ENCODE measurements around the gene KPNB1. TPM values are rescaled to one million over a fixed set of nuclear protein-coding genes. Genes with fewer than 3 reads are reported as not detected.

The KPNB1 gene
- total RNA-seq, 4 donors from 2014 or later = 134 to 207 (median 170) TPM

- no peak for DNase-seq
- TF ChIP-seq CTCF (IDR thresholded peaks at IDR 0.05) (no peak), POLR2A (IDR thresholded peaks at IDR 0.05) (no peak)
- 52 to 58% methylated on average over 12 to 15 of the region's 15 CpGs for WGBS, 2 donors
- peaks cover 0 to 3% of the 10 kb centered on the region in 2 donors for H3K4me1 ChIP-seq
- intact Hi-C loops (cut with DNase I) = no loop called here
- peaks cover 0 to 4% of the 10 kb centered on the region in 2 donors for H3K36me3 ChIP-seq
- H3K27me3 ChIP-seq = no peaks in the 10 kb centered on the region
- H3K27ac ChIP-seq = no peak overlapping the region
- H3K9me3 ChIP-seq = no peaks in the 10 kb centered on the region
- H3K4me3 ChIP-seq (replicated peaks in 1 of 3) = no peak overlapping the region
Measured at GRCh38 chr17:47713980-47714700, 64.4 kb downstream of the KPNB1 start.

- WGBS, 2 donors = 58 to 69% methylated on average over 6 of the region's 6 CpGs
- TF ChIP-seq CTCF (IDR thresholded peaks at IDR 0.05) (no peak), POLR2A (IDR thresholded peaks at IDR 0.05) (no peak)
- no peaks in the 10 kb centered on the region for H3K27me3 ChIP-seq
- no peaks in the 10 kb centered on the region for H3K4me1 ChIP-seq
- no peak overlapping the region for H3K4me3 ChIP-seq (replicated peaks in 1 of 3)
- no peak for DNase-seq
- H3K9me3 ChIP-seq = no peaks in the 10 kb centered on the region
- H3K27ac ChIP-seq = no peak overlapping the region
- intact Hi-C loops (cut with DNase I) = no loop called here
- peaks cover 0 to 4% of the 10 kb centered on the region in 2 donors for H3K36me3 ChIP-seq
Measured at GRCh38 chr17:47714773-47715396, 65.2 kb downstream of the KPNB1 start.

- H3K36me3 ChIP-seq = no peaks in the 10 kb centered on the region
- H3K27me3 ChIP-seq = peaks cover 6% of the 10 kb centered on the region
- H3K4me1 ChIP-seq = peaks cover under 1% of the 10 kb centered on the region in 2 donors
- no peak for TF ChIP-seq CTCF (IDR thresholded peaks at IDR 0.05)
- no peak for TF ChIP-seq POLR2A (IDR thresholded peaks at IDR 0.05)
- intact Hi-C loops (cut with DNase I) = no loop called here
- DNase-seq = no peak
- WGBS, 2 donors = 81 to 83% methylated on average over 10 of the region's 10 CpGs
- H3K9me3 ChIP-seq = no peaks in the 10 kb centered on the region
- H3K4me3 ChIP-seq (replicated peaks in 1 of 3) = no peak overlapping the region
- no peak overlapping the region for H3K27ac ChIP-seq
Measured at GRCh38 chr17:47715669-47716325, 66.1 kb downstream of the KPNB1 start.

- H3K9me3 ChIP-seq = no peaks in the 10 kb centered on the region
- intact Hi-C loops (cut with DNase I) = no loop called here
- DNase-seq = no peak
- peaks cover 4 to 5% of the 10 kb centered on the region in 2 donors for H3K4me1 ChIP-seq
- H3K27ac ChIP-seq = no peak overlapping the region
- H3K4me3 ChIP-seq (replicated peaks in 1 of 3) = no peak overlapping the region
- H3K36me3 ChIP-seq = no peaks in the 10 kb centered on the region
- 86 to 93% methylated on average over 3 of the region's 3 CpGs for WGBS, 2 donors
- TF ChIP-seq CTCF (IDR thresholded peaks at IDR 0.05) (no peak), POLR2A (IDR thresholded peaks at IDR 0.05) (no peak)
- H3K27me3 ChIP-seq = peaks cover 12% of the 10 kb centered on the region
Measured at GRCh38 chr17:47716375-47716774, 66.7 kb downstream of the KPNB1 start.

- 38 to 81% methylated on average over 1 to 2 of the region's 2 CpGs for WGBS, 2 donors
- no peak for TF ChIP-seq POLR2A (IDR thresholded peaks at IDR 0.05)
- no peaks in the 10 kb centered on the region for H3K9me3 ChIP-seq
- no peak for DNase-seq
- no peak overlapping the region for H3K4me3 ChIP-seq (replicated peaks in 1 of 3)
- H3K27ac ChIP-seq = no peak overlapping the region
- intact Hi-C loops (cut with DNase I) = no loop called here
- H3K36me3 ChIP-seq = no peaks in the 10 kb centered on the region
- H3K27me3 ChIP-seq = peaks cover 12% of the 10 kb centered on the region
- peaks cover 4 to 5% of the 10 kb centered on the region in 2 donors for H3K4me1 ChIP-seq
Measured at GRCh38 chr17:47717261-47717697, 67.6 kb downstream of the KPNB1 start.

All from thyroid gland (tissue), 4 donors.